T-helper 17 cell (primary cell): ENCODE data around the gene GAN. TPM values are rescaled to one million over a fixed set of nuclear protein-coding genes. Genes with fewer than 3 reads are reported as not detected.
A peak's percentile ranks its signal among the peaks of the same experiment; 100 is the strongest.
"Not testable (repeated sequence)": the region's sequence is repeated elsewhere in the genome, so short reads cannot be mapped to it uniquely, and the experiment has no call there.

ENCODE experiments used
- ATAC-seq: fragments of 150-1000 bp; cut with Tn5 transposase; 2 replicates; pipeline ENCODE4 v1.10.0; 2021; ENCODE audit warnings: mild to moderate bottlenecking, moderate library complexity
- DNase-seq, 3 donors: peaks; one replicate each; pipeline versions ENCODE4 v3.0.0 to v3.0.0-alpha.2; 2020 to 2021
- H3K9me3 ChIP-seq: one replicate; pipeline ENCODE4 v1.7.0; 2013; ENCODE audit warnings: low read length, mild to moderate bottlenecking; ENCODE audit not compliant: control insufficient read depth, poor library complexity, severe bottlenecking
- H3K27ac Mint-ChIP-seq: one replicate; pipeline ENCODE4 v1.8.0; 2022; ENCODE audit warnings: mild to moderate bottlenecking, moderate library complexity, mixed read lengths
- H3K27me3 Mint-ChIP-seq: one replicate; pipeline ENCODE4 v1.8.0; 2022; ENCODE audit warnings: mixed read lengths
- H3K36me3 Mint-ChIP-seq: one replicate; pipeline ENCODE4 v1.8.0; 2022; ENCODE audit warnings: low read depth, mixed read lengths
- H3K4me1 Mint-ChIP-seq: one replicate; pipeline ENCODE4 v1.8.0; 2022; ENCODE audit warnings: mild to moderate bottlenecking, mixed read lengths
- H3K4me3 Mint-ChIP-seq: one replicate; pipeline ENCODE4 v1.8.0; 2022; ENCODE audit warnings: mild to moderate bottlenecking, moderate library complexity, mixed read lengths
- total RNA-seq, 4 donors: library from RNA in 2 of 4; stranded (reverse) in 2 of 4; gene quantifications; one replicate each; pipeline ENCODE4 v1.2.3 and lab custom pipeline; 2022 to 2026

The GAN gene
- total RNA-seq, 2 donors from 2014 or later: 5.8 to 8.0 TPM

- Mint-ChIP-seq H3K27ac (peak overlapping the region; percentile 61), H3K4me1 (peaks cover 39% of the 10 kb centered on the region), H3K4me3 (peak overlapping the region; percentile 89), H3K36me3 (no peaks in the 10 kb centered on the region), H3K27me3 (no peaks in the 10 kb centered on the region)
- H3K9me3 ChIP-seq: no peaks in the 10 kb centered on the region
- DNase-seq (no peak), ATAC-seq (no peak)
Observed at GRCh38 chr16:81316176-81316496, 1.4 kb downstream of the GAN start.

DNA sequence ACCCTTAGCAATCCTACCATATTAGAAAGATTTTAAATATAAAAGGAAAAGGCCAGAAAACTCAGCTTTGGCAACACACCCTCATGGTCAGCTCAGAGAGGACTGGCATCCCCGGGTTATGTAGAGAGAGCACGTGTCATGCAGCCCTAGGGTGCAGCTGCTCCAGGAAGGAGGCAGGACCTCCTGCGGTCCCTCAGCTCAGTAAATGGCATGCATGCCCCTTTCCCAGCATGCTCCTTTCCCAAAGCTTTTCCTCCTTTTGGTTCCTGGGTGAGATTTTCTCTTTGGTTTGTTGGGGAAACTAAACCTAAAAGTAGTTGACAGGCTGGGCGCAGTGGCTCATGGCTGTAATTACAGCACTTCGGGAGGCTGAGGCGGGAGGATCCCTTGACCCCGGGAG, 3.9 kb downstream of the GAN start:
- ATAC-seq (no peak), DNase-seq (no peak)
- no peak overlapping the region for H3K4me3 Mint-ChIP-seq
- no peaks in the 10 kb centered on the region for H3K36me3 Mint-ChIP-seq
- H3K9me3 ChIP-seq: no peaks in the 10 kb centered on the region
- H3K4me1 Mint-ChIP-seq: peaks cover 36% of the 10 kb centered on the region
- no peaks in the 10 kb centered on the region for H3K27me3 Mint-ChIP-seq
- H3K27ac Mint-ChIP-seq: no peak overlapping the region

DNA sequence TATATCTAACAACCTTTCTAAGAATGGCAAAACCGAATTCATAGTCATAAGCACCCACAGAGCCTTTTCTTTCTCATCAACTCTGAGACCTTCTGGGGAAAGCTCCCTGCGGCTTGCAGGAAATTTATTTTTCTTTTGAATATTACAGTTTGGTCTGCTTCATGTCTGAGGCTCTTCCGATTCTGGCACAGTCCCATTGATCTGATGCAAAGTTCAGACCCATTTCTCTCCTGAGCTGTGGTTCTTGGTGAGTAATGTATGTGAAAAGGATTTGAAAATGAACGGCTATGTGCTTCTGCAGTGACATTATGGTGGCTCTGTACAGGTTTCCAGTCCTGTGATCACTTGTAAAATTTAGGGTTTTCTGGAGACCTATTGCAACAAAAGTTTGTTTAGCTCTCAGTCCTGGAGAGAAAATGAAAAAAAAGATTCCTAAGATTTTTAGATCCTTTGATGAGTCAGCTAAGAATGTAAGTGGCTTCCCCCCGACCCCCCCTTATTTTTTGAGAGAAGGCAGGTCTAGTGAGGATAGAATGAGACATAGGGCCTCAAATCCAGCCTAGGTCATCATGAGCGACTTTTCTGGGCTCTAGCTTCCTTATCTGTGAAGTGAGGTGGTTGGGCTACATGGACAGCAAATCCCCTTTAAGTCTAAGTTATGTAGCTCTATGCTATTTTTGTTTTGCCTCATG, 4.6 kb downstream of the GAN start:
- no peaks in the 10 kb centered on the region for H3K9me3 ChIP-seq
- H3K36me3 Mint-ChIP-seq: peaks cover 3% of the 10 kb centered on the region
- H3K27ac Mint-ChIP-seq: no peak overlapping the region
- no peak overlapping the region for H3K4me3 Mint-ChIP-seq
- H3K4me1 Mint-ChIP-seq: peaks cover 34% of the 10 kb centered on the region
- DNase-seq (no peak), ATAC-seq (no peak)
- no peaks in the 10 kb centered on the region for H3K27me3 Mint-ChIP-seq

GRCh38 chr16:81321039-81321438, 6.3 kb downstream of the GAN start:
- H3K4me1 Mint-ChIP-seq: peaks cover 38% of the 10 kb centered on the region
- H3K36me3 Mint-ChIP-seq: peaks cover 4% of the 10 kb centered on the region
- no peak for ATAC-seq

DNA sequence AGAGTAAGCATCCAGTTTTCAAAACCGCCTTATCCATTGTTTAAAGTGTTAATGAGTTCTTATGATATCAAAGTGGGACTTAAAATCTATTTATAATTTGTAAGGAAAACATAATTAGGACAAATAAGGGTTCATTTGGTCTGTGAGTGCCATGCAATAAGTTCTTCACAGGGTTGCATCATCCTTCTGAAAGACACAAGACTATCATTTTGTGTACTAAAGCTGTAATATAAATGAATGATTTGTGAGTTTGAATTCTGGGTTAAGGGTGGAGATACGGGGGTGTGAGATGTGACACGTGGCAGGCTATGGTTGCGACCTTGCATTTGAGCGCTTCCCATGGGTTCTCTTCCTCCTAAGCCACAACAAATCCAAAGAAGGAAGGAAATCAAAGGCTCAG, 6.8 kb downstream of the GAN start:
- Mint-ChIP-seq H3K4me1 (peaks cover 37% of the 10 kb centered on the region), H3K4me3 (no peak overlapping the region), H3K27me3 (no peaks in the 10 kb centered on the region), H3K36me3 (peaks cover 4% of the 10 kb centered on the region), H3K27ac (no peak overlapping the region)
- H3K9me3 ChIP-seq: no peaks in the 10 kb centered on the region
- no peak for ATAC-seq
- DNase-seq: no peak

More at GRCh38 chr16:81321039-81321438, 6.3 kb downstream of the GAN start:
- Mint-ChIP-seq H3K27ac (no peak overlapping the region), H3K27me3 (no peaks in the 10 kb centered on the region), H3K4me3 (no peak overlapping the region)
- DNase-seq: no peak
- no peaks in the 10 kb centered on the region for H3K9me3 ChIP-seq

DNA sequence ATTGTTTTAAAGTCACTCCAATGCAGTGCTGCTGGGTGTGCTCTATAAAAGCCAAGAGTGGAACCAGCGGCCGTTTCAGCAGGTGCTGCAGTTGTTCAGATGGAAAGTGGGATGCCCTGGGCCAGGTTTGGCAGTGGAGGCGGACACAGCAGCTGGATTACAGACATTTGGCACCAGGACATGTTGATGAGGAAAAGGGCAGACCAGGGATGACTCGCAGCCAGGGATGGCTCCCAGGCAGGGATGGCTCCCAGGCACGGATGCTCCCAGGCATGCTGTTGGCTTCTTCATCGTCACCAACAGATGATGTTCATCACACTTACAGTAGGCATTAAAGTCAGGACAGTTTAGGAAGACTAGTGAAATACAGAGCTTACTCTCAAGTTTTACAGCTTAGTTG, 10.0 kb downstream of the GAN start:
- no peak for ATAC-seq
- Mint-ChIP-seq H3K36me3 (peaks cover 4% of the 10 kb centered on the region), H3K27ac (peak overlapping the region; percentile 90)

DNA sequence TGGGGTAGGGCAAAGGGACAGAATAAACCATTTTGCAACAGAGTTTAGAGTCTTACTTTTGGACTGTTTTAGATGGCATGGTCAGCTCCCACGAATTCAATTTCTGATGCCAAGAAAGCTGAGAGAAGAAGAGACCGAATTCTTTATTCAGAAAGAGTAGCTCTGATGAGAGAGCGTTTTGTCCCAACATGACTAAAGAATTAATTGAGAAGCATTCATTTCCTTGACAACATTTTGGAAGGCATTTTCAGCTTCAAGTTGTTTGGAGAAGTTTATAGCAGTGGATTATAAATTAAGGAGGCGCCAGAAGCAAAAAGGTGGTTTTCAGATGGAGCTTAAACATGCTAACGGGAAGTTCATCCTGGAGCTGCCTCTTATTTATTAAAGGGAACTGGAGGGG, 12.2 kb downstream of the GAN start:
- peaks cover 30% of the 10 kb centered on the region for H3K4me1 Mint-ChIP-seq
- no peak for ATAC-seq

More for the DNA sequence above, 10.0 kb downstream of the GAN start:
- H3K27me3 Mint-ChIP-seq: no peaks in the 10 kb centered on the region
- H3K4me1 Mint-ChIP-seq: peaks cover 30% of the 10 kb centered on the region
- H3K4me3 Mint-ChIP-seq: no peak overlapping the region
- no peaks in the 10 kb centered on the region for H3K9me3 ChIP-seq
- DNase-seq: no peak

DNA sequence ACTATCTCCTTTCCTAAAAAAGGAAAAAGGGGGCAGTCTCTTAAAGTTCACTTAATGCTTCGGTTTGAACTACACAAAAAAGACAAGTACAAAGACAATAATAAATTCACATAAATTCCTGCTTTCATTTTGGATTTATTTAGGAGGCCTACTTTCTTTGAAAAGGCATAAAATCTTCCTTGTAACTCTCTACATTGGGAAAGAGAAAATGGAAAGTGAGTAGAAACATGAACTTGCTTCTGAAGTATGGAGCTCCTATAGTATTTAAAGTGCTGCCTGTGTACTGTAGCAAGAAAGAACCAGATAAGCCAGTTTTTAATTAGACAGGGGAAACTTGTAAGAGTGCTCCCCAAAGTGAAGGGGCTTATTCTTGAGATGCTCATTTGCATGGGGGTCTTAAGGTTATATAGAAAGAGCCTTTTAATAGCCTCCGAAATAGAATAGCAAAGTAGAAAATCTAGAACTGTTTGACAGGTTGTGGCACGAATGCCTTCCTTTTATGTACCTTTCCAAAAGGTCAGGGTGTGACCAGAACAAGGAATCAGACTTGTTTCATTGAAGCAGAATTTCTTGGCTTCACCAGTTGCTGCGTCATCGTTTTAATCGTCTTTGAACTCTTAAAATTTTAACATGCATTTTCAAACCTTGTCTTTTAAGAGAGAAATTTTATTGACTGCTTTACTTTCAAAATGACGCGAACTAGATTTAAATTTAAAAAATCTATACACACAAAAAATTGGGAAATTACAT, 12.9 kb downstream of the GAN start:
- Mint-ChIP-seq H3K27ac (no peak overlapping the region), H3K4me3 (no peak overlapping the region), H3K36me3 (peaks cover 12% of the 10 kb centered on the region), H3K27me3 (no peaks in the 10 kb centered on the region), H3K4me1 (peaks cover 30% of the 10 kb centered on the region)
- ATAC-seq: no peak
- DNase-seq: no peak
- H3K9me3 ChIP-seq: no peaks in the 10 kb centered on the region

More for the DNA sequence above, 12.2 kb downstream of the GAN start:
- no peaks in the 10 kb centered on the region for H3K27me3 Mint-ChIP-seq
- H3K27ac Mint-ChIP-seq: no peak overlapping the region
- H3K9me3 ChIP-seq: no peaks in the 10 kb centered on the region
- H3K36me3 Mint-ChIP-seq: peaks cover 9% of the 10 kb centered on the region
- DNase-seq: no peak
- H3K4me3 Mint-ChIP-seq: no peak overlapping the region

DNA sequence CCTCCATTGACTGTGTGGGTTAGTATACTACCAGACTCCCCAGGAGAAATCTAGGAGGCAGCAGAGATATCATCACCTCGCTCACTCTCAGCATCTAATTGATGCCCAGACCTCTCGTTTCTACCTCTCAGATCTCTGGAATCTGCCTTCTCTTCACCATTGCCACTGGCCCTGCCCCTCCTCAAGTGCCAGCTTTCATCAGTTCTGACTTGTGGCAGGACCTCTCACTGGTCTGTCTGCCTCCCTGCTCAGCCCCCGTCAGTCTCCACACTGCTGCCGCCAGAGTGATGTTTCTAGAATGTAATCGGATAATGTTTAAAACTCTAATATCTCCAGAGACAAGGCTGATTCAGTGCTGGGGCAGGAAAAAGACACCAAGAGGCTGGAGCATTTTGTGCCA, 15.2 kb downstream of the GAN start:
- ATAC-seq: no peak
- Mint-ChIP-seq H3K36me3 (peaks cover 11% of the 10 kb centered on the region), H3K4me1 (peaks cover 28% of the 10 kb centered on the region), H3K27me3 (no peaks in the 10 kb centered on the region), H3K4me3 (no peak overlapping the region), H3K27ac (no peak overlapping the region)
- DNase-seq: no peak
- no peaks in the 10 kb centered on the region for H3K9me3 ChIP-seq

- Mint-ChIP-seq H3K4me3 (no peak overlapping the region), H3K36me3 (peaks cover 12% of the 10 kb centered on the region), H3K4me1 (peaks cover 22% of the 10 kb centered on the region), H3K27ac (no peak overlapping the region), H3K27me3 (no peaks in the 10 kb centered on the region)
- DNase-seq (no peak), ATAC-seq (no peak)
- no peaks in the 10 kb centered on the region for H3K9me3 ChIP-seq
Observed at GRCh38 chr16:81333356-81333755, 18.6 kb downstream of the GAN start.

GRCh38 chr16:81335669-81336068, 20.9 kb downstream of the GAN start:
- peaks cover 19% of the 10 kb centered on the region for H3K4me1 Mint-ChIP-seq

GRCh38 chr16:81337097-81337496, 22.3 kb downstream of the GAN start:
- H3K27me3 Mint-ChIP-seq: no peaks in the 10 kb centered on the region
- no peak overlapping the region for H3K4me3 Mint-ChIP-seq
- no peak overlapping the region for H3K27ac Mint-ChIP-seq
- DNase-seq (no peak), ATAC-seq (no peak)
- H3K4me1 Mint-ChIP-seq: peaks cover 16% of the 10 kb centered on the region
- H3K36me3 Mint-ChIP-seq: peaks cover 9% of the 10 kb centered on the region
- no peaks in the 10 kb centered on the region for H3K9me3 ChIP-seq

More at GRCh38 chr16:81335669-81336068, 20.9 kb downstream of the GAN start:
- H3K27me3 Mint-ChIP-seq: no peaks in the 10 kb centered on the region
- DNase-seq: no peak
- H3K27ac Mint-ChIP-seq: no peak overlapping the region
- H3K9me3 ChIP-seq: no peaks in the 10 kb centered on the region
- peaks cover 9% of the 10 kb centered on the region for H3K36me3 Mint-ChIP-seq
- ATAC-seq: no peak
- H3K4me3 Mint-ChIP-seq: no peak overlapping the region

GRCh38 chr16:81345172-81345571, 30.4 kb downstream of the GAN start:
- H3K4me1 Mint-ChIP-seq, H3K4me3 Mint-ChIP-seq, H3K27ac Mint-ChIP-seq, H3K27me3 Mint-ChIP-seq, H3K9me3 ChIP-seq, H3K36me3 Mint-ChIP-seq, ATAC-seq, DNase-seq: not testable (repeated sequence)

- ATAC-seq (no peak), DNase-seq (no peak)
- Mint-ChIP-seq H3K4me3 (no peak overlapping the region), H3K4me1 (no peaks in the 10 kb centered on the region), H3K27me3 (no peaks in the 10 kb centered on the region), H3K36me3 (peaks cover 2% of the 10 kb centered on the region), H3K27ac (no peak overlapping the region)
- H3K9me3 ChIP-seq: no peaks in the 10 kb centered on the region
Observed at GRCh38 chr16:81347425-81347824, 32.7 kb downstream of the GAN start.
